ENCODE data around the gene FSTL3. TPM values are rescaled to one million over a fixed set of nuclear protein-coding genes. Genes with fewer than 3 reads are reported as not detected.

FSTL3 gene
- total RNA-seq, 1 experiment from 2014 or later, result 29.1 TPM

DNA sequence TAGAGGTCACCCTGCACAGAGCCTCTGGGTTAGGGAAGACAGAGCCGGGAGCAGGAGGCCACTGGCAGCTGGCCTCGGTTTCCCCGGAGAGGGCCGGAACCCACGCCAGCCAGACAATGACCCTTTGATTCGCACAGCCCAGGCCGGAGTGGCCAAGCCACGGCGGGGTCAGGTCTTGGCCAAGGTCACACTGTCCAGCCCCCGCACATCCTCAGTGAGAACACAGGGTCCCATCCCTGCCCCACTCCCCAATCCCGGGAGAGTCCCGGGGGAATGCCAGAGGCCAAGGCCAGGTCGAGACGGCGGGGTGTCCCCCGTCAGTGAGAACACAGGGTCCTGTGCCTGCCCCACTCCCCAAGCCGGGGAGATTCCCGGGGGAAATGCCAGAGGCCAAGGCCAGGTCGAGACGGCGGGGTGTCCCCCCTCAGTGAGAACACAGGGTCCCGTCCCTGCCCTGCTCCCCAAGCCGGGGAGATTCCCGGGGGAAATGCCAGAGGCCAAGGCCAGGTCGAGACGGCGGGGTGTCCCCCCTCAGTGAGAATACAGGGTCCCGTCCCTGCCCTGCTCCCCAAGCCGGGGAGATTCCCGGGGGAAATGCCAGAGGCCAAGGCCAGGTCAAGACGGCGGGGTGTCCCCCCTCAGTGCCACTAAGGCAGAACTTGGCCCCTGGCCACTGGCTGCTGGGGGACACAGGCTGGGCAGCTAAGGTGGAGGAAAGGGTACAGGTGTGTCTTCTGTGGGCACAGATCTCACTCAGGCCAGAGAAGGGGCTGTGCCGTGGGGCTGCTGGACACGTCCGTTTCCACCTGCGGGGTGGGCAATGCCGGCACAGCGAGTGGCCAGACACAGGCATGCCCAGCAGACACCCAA lies 1.7 kb upstream of the FSTL3 start:
- no peak for TF ChIP-seq FOSL1 (IDR thresholded peaks at IDR 0.05; ENCODE audit: low read depth)
- no peak overlapping the region for H3K27ac ChIP-seq (ENCODE audit: low read depth, low read length)
- no peak overlapping the region for H3K9ac ChIP-seq (ENCODE audit: low read length)
- no peaks in the 10 kb centered on the region for H3K9me2 ChIP-seq (ENCODE audit: insufficient read depth)
- peaks cover 17 to 38% of the 10 kb centered on the region in 2 experiments for H3K4me1 ChIP-seq (ENCODE audit: control insufficient read depth in 1 of 2, insufficient read depth in 2 of 2, low read length in 2 of 2)
- intact Hi-C loops (cut with micrococcal nuclease), result no loop called here
- no peaks in the 10 kb centered on the region; a peak in 1 of 4 replicates for H3K36me3 ChIP-seq (ENCODE audit: control insufficient read depth in 1 of 2, insufficient read depth in 2 of 2, low read length in 2 of 2)
- H3K4me3 ChIP-seq (replicated peaks in 1 of 2; ENCODE audit: low read depth in 1 of 2, low read length in 2 of 2), result no peak overlapping the region
- no peaks in the 10 kb centered on the region for H3K27me3 ChIP-seq (ENCODE audit: insufficient read depth, low read length)
- H4K20me1 ChIP-seq (ENCODE audit: insufficient read depth), result no peaks in the 10 kb centered on the region
- H3K9me3 ChIP-seq (ENCODE audit: control insufficient read depth in 1 of 2, insufficient read depth in 1 of 2, low read depth in 1 of 2, low read length in 2 of 2), result no peaks in the 10 kb centered on the region
- DNase-seq (ENCODE audit: low read depth, low spot score) (no peak), ATAC-seq (no peak)
- RAD21 ChIA-PET (ENCODE audit: low non-redundant PET in 1 of 2, low total read pairs in 2 of 2, uncharacterized antibody in 2 of 2, unreplicated experiment in 2 of 2), result no interaction called here
- peaks cover 20% of the 10 kb centered on the region; the same call in 1 of the 2 replicates for H3K79me2 ChIP-seq (ENCODE audit: insufficient read depth, low read length)
- no peak overlapping the region for H3K4me2 ChIP-seq (ENCODE audit: low read length)
- POLR2A ChIA-PET, result no interaction called here
- CTCF ChIA-PET, result no interaction called here
- H2AFZ ChIP-seq (ENCODE audit: low read depth, low read length, poor library complexity, severe bottlenecking), result no peak overlapping the region
- no TSS peak for BruUV-seq (replicated peaks)

DNA sequence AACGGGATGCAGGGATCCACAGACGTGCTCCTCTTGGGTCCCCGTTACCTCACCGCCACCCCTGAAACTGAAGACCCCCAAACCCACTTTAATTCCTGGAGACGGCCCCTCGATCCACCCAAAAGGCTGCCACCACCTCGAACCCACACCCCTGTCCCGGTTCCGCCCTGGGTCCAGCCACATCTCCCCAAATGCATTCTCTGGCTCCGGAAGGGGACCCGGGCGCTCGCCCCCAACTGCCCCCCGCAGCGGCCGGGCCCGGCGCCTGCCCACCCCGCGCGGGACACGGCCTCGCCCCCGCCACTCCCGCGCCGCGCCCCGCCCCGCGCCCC lies 219 bp upstream of the FSTL3 start:
- H3K9me2 ChIP-seq (ENCODE audit: insufficient read depth), result no peaks in the 10 kb centered on the region
- peak overlapping the region; percentile 62 to 85 for H3K4me3 ChIP-seq (replicated peaks in 1 of 2; ENCODE audit: low read depth in 1 of 2, low read length in 2 of 2)
- H3K9ac ChIP-seq (ENCODE audit: low read length), result peak overlapping the region; percentile 90
- POLR2A ChIA-PET, result interaction anchor here (1.2 kb wide), 2 partner anchors 13 to 28 kb away, joined by 4 to 5 read pairs; partner anchors contain the start of gene RNF126
- H3K79me2 ChIP-seq (ENCODE audit: insufficient read depth, low read length), result peaks cover 22% of the 10 kb centered on the region; the same call in 1 of the 2 replicates
- H3K4me2 ChIP-seq (ENCODE audit: low read length), result peak overlapping the region; percentile 98
- CTCF ChIA-PET, result no interaction called here
- H3K36me3 ChIP-seq (ENCODE audit: control insufficient read depth in 1 of 2, insufficient read depth in 2 of 2, low read length in 2 of 2), result no peaks in the 10 kb centered on the region; a peak in 1 of 4 replicates
- DNase-seq (ENCODE audit: low read depth, low spot score) (no peak), ATAC-seq (no peak)
- no peaks in the 10 kb centered on the region for H4K20me1 ChIP-seq (ENCODE audit: insufficient read depth)
- RAD21 ChIA-PET (ENCODE audit: low non-redundant PET in 1 of 2, low total read pairs in 2 of 2, uncharacterized antibody in 2 of 2, unreplicated experiment in 2 of 2), result no interaction called here
- H3K9me3 ChIP-seq (ENCODE audit: control insufficient read depth in 1 of 2, insufficient read depth in 1 of 2, low read depth in 1 of 2, low read length in 2 of 2), result no peaks in the 10 kb centered on the region
- no peaks in the 10 kb centered on the region for H3K27me3 ChIP-seq (ENCODE audit: insufficient read depth, low read length)
- intact Hi-C loops (cut with micrococcal nuclease), result no loop called here
- peaks cover 17 to 42% of the 10 kb centered on the region in 2 experiments for H3K4me1 ChIP-seq (ENCODE audit: control insufficient read depth in 1 of 2, insufficient read depth in 2 of 2, low read length in 2 of 2)
- H3K27ac ChIP-seq (ENCODE audit: low read depth, low read length), result peak overlapping the region; percentile 75; the same call in 1 of the 2 replicates
- H2AFZ ChIP-seq (ENCODE audit: low read depth, low read length, poor library complexity, severe bottlenecking), result no peak overlapping the region
- BruUV-seq (replicated peaks), result no TSS peak
- TF ChIP-seq POLR2A (IDR thresholded peaks at IDR 0.05; ENCODE audit: borderline replicate concordance, extremely low read depth, insufficient read depth, insufficient read length), result no peak
- TF ChIP-seq JUND (IDR thresholded peaks at IDR 0.05), result no peak
- no peak for TF ChIP-seq TCF7L2 (IDR thresholded peaks at IDR 0.05; ENCODE audit: borderline replicate concordance, extremely low read depth, insufficient read depth, insufficient read length)
- TF ChIP-seq EZH2phosphoT487 (IDR thresholded peaks at IDR 0.05; ENCODE audit: borderline replicate concordance), result no peak
- TF ChIP-seq SRF (IDR thresholded peaks at IDR 0.05; ENCODE audit: low read depth), result no peak
- no peak for TF ChIP-seq ZFX (IDR thresholded peaks at IDR 0.05)
- TF ChIP-seq, protein P1, sequence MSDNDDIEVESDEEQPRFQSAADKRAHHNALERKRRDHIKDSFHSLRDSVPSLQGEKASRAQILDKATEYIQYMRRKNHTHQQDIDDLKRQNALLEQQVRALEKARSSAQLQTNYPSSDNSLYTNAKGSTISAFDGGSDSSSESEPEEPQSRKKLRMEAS (IDR thresholded peaks at IDR 0.05), result no peak
- TF ChIP-seq, protein P2, sequence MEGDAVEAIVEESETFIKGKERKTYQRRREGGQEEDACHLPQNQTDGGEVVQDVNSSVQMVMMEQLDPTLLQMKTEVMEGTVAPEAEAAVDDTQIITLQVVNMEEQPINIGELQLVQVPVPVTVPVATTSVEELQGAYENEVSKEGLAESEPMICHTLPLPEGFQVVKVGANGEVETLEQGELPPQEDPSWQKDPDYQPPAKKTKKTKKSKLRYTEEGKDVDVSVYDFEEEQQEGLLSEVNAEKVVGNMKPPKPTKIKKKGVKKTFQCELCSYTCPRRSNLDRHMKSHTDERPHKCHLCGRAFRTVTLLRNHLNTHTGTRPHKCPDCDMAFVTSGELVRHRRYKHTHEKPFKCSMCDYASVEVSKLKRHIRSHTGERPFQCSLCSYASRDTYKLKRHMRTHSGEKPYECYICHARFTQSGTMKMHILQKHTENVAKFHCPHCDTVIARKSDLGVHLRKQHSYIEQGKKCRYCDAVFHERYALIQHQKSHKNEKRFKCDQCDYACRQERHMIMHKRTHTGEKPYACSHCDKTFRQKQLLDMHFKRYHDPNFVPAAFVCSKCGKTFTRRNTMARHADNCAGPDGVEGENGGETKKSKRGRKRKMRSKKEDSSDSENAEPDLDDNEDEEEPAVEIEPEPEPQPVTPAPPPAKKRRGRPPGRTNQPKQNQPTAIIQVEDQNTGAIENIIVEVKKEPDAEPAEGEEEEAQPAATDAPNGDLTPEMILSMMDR (IDR thresholded peaks at IDR 0.05 in 2 of 3, conservative IDR thresholded peaks at IDR 0.05 in 1 of 3; ENCODE audit: borderline replicate concordance in 1 of 3, insufficient read depth in 1 of 3, low read depth in 2 of 3, low read length in 2 of 3), result no peak
